AG10803 (cell line): Measurements from ENCODE around the gene PRPF40B.

ENCODE experiments used
- DNase-seq: peaks from one replicate; pipeline ENCODE4 v3.0.0; 2010; ENCODE audit warnings: low read depth
- H3K4me3 ChIP-seq: 2 replicates; pipeline ENCODE4 v1.5.1; 2011; ENCODE audit warnings: mild to moderate bottlenecking, low read length, control low read depth
- CTCF ChIP-seq: conservative IDR thresholded peaks from 2 replicates; pipeline ENCODE4 v1.5.1; 2011; ENCODE audit warnings: mild to moderate bottlenecking, low read length, control low read depth, inconsistent platforms

The PRPF40B gene

GRCh38 chr12:49646331-49646830 lies 23.0 kb downstream of the PRPF40B start:
- DNase-seq: no peak
- no peak overlapping the region for H3K4me3 ChIP-seq
- TF ChIP-seq CTCF: no peak

GRCh38 chr12:49646871-49647654 lies 23.7 kb downstream of the PRPF40B start:
- TF ChIP-seq CTCF: no peak
- no peak overlapping the region for H3K4me3 ChIP-seq
- no peak for DNase-seq

GRCh38 chr12:49647827-49648711 lies 24.7 kb downstream of the PRPF40B start:
- no peak for DNase-seq
- no peak overlapping the region for H3K4me3 ChIP-seq
- no peak for TF ChIP-seq CTCF

GRCh38 chr12:49648712-49649003 lies 25.3 kb downstream of the PRPF40B start:
- TF ChIP-seq CTCF: no peak
- no peak overlapping the region for H3K4me3 ChIP-seq
- DNase-seq: no peak

- no peak for DNase-seq
- TF ChIP-seq CTCF: no peak
- H3K4me3 ChIP-seq: no peak overlapping the region
These were observed 26.1 kb downstream of the PRPF40B start for GRCh38 chr12:49649445-49649844.

GRCh38 chr12:49649892-49650291 lies 26.5 kb downstream of the PRPF40B start:
- TF ChIP-seq CTCF: no peak
- no peak for DNase-seq
- no peak overlapping the region for H3K4me3 ChIP-seq
